ENCODE data around the gene MSRB1. TPM values are rescaled to one million over a fixed set of nuclear protein-coding genes. Genes with fewer than 3 reads are reported as not detected.
"Not testable (repeated sequence)": the region's sequence is repeated elsewhere in the genome, so short reads cannot be mapped to it uniquely, and the experiment has no call there.

MSRB1 gene
- total and polyA plus RNA-seq, 5 donors from 2014 or later: 8.3 to 50.9 (median 27.8) TPM

- H3K27ac Mint-ChIP-seq: peak overlapping the region; percentile 95 to 98 (median 97)
- peaks cover 55% of the 10 kb centered on the region for H3K4me1 ChIP-seq (ENCODE audit: control insufficient read depth, insufficient read depth, low read length, poor library complexity, severe bottlenecking)
These were observed 19.5 kb upstream of the MSRB1 start for GRCh38 chr16:1962161-1963153.

GRCh38 chr16:1961651-1962067 is 18.7 kb upstream of the MSRB1 start:
- H3K9me3 ChIP-seq (ENCODE audit: control insufficient read depth in 2 of 2, low read length in 2 of 2): no peaks in the 10 kb centered on the region
- Mint-ChIP-seq H3K9me3 (peaks cover 0 to 4% (median 0%) of the 10 kb centered on the region in 7 donors), H3K27me3 (peaks cover 6% of the 10 kb centered on the region), H3K4me3 (peak overlapping the region; percentile 62 to 97 (median 82)), H3K27ac (peak overlapping the region in 2 of 3 donors; percentile 48 to 54), H3K4me1 (peaks cover 11 to 56% (median 32%) of the 10 kb centered on the region in 4 donors), H3K36me3 (peaks cover 18% of the 10 kb centered on the region)
- H3K4me3 ChIP-seq (ENCODE audit: low read depth, low read length): no peak overlapping the region
- H3K4me1 ChIP-seq (ENCODE audit: control insufficient read depth, insufficient read depth, low read length, poor library complexity, severe bottlenecking): peaks cover 55% of the 10 kb centered on the region
- ATAC-seq (ENCODE audit: low read depth in 2 of 2): no peak
- H3K27ac ChIP-seq (ENCODE audit: insufficient read depth, low read length, poor library complexity, severe bottlenecking): peak overlapping the region; percentile 41
- no peaks in the 10 kb centered on the region for H3K27me3 ChIP-seq (ENCODE audit: control insufficient read depth, insufficient read depth, low read length)
- DNase-seq: peak in 1 of 3 donors; percentile 28
- peaks cover 16% of the 10 kb centered on the region for H3K36me3 ChIP-seq (ENCODE audit: control insufficient read depth, insufficient read depth, low read length)

More at GRCh38 chr16:1962161-1963153, 19.5 kb upstream of the MSRB1 start:
- H3K9me3 ChIP-seq (ENCODE audit: control insufficient read depth in 2 of 2, low read length in 2 of 2); H3K9me3 Mint-ChIP-seq; H3K27me3 Mint-ChIP-seq; ATAC-seq (ENCODE audit: low read depth in 2 of 2); H3K4me3 ChIP-seq (ENCODE audit: low read depth, low read length); DNase-seq; H3K27me3 ChIP-seq (ENCODE audit: control insufficient read depth, insufficient read depth, low read length): not testable (repeated sequence)
- peaks cover 11 to 56% (median 32%) of the 10 kb centered on the region in 4 donors for H3K4me1 Mint-ChIP-seq
- H3K27ac ChIP-seq (ENCODE audit: insufficient read depth, low read length, poor library complexity, severe bottlenecking): peak overlapping the region; percentile 98
- H3K36me3 Mint-ChIP-seq: peaks cover 18% of the 10 kb centered on the region
- H3K36me3 ChIP-seq (ENCODE audit: control insufficient read depth, insufficient read depth, low read length): peaks cover 16% of the 10 kb centered on the region
- peak overlapping the region; percentile 94 to 97 (median 96) for H3K4me3 Mint-ChIP-seq

- H3K27ac Mint-ChIP-seq: peak overlapping the region; percentile 90 to 96 (median 93)
- peaks cover 6% of the 10 kb centered on the region for H3K27me3 Mint-ChIP-seq
- Histone ChIP-seq H3K4me1 (ENCODE audit: control insufficient read depth, insufficient read depth, low read length, poor library complexity, severe bottlenecking) (peaks cover 54% of the 10 kb centered on the region), H3K27ac (ENCODE audit: insufficient read depth, low read length, poor library complexity, severe bottlenecking) (peak overlapping the region; percentile 41), H3K36me3 (ENCODE audit: control insufficient read depth, insufficient read depth, low read length) (peaks cover 16% of the 10 kb centered on the region), H3K9me3 (ENCODE audit: control insufficient read depth in 2 of 2, low read length in 2 of 2) (no peaks in the 10 kb centered on the region), H3K4me3 (ENCODE audit: low read depth, low read length) (peak overlapping the region; percentile 64), H3K27me3 (ENCODE audit: control insufficient read depth, insufficient read depth, low read length) (no peaks in the 10 kb centered on the region)
- H3K4me3 Mint-ChIP-seq: peak overlapping the region; percentile 89 to 97 (median 92)
- DNase-seq: peak in 1 of 3 donors; percentile 32
- no peak for ATAC-seq (ENCODE audit: low read depth in 2 of 2)
- peaks cover 11 to 53% (median 32%) of the 10 kb centered on the region in 4 donors for H3K4me1 Mint-ChIP-seq
- peaks cover 0 to 4% (median 0%) of the 10 kb centered on the region in 7 donors for H3K9me3 Mint-ChIP-seq
- H3K36me3 Mint-ChIP-seq: peaks cover 18% of the 10 kb centered on the region
These were observed 17.9 kb upstream of the MSRB1 start for GRCh38 chr16:1960665-1961630.

DNA sequence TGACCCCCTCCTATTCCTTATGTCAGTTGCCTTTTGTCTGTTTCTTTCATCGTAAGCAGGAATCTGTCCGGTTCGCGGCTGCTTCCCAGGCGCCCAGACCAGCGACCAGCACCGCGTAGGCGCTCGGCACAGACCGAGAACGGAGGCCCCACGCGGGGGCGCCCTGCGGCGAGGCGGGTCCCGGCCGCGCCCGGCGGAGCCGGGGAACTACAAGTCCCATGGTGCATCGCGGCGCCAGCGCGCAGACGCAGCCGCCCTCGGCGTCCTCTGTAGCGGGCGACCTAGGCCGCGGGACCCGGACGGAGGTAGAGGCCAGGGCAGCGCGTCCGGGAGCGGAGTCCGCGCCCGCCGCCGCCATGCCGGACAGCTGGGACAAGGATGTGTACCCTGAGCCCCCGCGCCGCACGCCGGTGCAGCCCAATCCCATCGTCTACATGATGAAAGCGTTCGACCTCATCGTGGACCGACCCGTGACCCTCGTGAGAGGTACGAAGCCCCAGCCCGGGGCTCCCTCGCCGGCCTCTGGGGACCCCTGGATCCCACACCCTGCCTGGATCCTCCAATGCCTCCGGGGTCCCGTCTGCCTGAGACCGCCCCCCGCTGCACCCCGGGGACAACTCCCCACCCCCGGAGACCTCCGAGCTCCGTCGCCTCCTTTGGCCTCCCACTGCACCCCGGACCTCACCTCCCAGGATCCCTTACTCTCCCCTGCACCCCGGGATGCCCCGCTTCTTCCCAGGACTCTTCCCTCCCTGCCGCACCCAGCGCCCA is 16.5 kb upstream of the MSRB1 start, which contains the start of gene NDUFB10:
TSS of gene NDUFB10 (plus strand) at position 270 of the 771 bp plus-strand sequence. CDS start at position 357, 87 bp downstream.
- H3K4me3 Mint-ChIP-seq: peak within 1 kb of the TSS; percentile 89 to 97 (median 92)
- H3K36me3 Mint-ChIP-seq: peaks cover 18% of the 10 kb centered on the region
- H3K4me1 ChIP-seq (ENCODE audit: control insufficient read depth, insufficient read depth, low read length, poor library complexity, severe bottlenecking): peaks cover 46% of the 10 kb centered on the region
- DNase-seq (peak; percentile 85 to 90 (median 89)), ATAC-seq (ENCODE audit: low read depth in 2 of 2) (peak; percentile 90 to 93)
- no peaks in the 10 kb centered on the region for H3K27me3 Mint-ChIP-seq
- peak within 1 kb of the TSS; percentile 64 for H3K4me3 ChIP-seq (ENCODE audit: low read depth, low read length)
- no peaks in the 10 kb centered on the region for H3K27me3 ChIP-seq (ENCODE audit: control insufficient read depth, insufficient read depth, low read length)
- peaks cover 11 to 47% (median 26%) of the 10 kb centered on the region in 4 donors for H3K4me1 Mint-ChIP-seq
- H3K9me3 ChIP-seq (ENCODE audit: control insufficient read depth in 2 of 2, low read length in 2 of 2): no peaks in the 10 kb centered on the region
- peak within 1 kb of the TSS; percentile 56 for H3K27ac ChIP-seq (ENCODE audit: insufficient read depth, low read length, poor library complexity, severe bottlenecking)
- H3K27ac Mint-ChIP-seq: peak within 1 kb of the TSS; percentile 90 to 96 (median 93)
- H3K9me3 Mint-ChIP-seq: peaks cover 0 to 4% (median 0%) of the 10 kb centered on the region in 7 donors
- peaks cover 16% of the 10 kb centered on the region for H3K36me3 ChIP-seq (ENCODE audit: control insufficient read depth, insufficient read depth, low read length)

DNA sequence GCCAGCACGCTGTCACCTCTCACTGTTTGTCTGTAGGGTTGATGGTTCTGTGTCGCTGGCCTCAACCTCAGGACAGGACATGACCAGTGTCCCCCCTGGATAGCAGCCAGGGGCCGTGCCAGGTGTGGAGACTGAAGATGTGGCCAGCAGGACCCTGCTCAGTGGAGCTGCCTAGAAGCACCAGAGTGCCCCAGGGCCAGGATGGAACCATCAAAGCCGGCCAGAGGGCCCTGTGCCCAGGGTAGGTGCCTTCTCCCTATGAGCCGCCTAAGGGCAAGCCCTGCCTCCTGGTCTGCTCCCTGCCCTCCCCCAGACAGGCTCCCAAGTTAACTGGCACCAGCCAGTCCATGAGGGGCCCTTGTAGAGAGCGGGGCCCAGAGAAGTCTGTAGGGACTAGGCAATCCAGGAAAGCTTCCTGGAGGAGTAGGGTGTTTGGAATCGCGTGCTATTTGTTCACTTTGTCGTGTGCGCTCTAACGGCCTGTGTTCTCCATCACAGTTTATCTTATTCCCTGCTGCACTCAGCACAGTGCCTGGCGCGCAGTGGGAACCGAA is 15.8 kb upstream of the MSRB1 start:
- H3K36me3 Mint-ChIP-seq: peaks cover 14% of the 10 kb centered on the region
- Histone ChIP-seq H3K4me1 (ENCODE audit: control insufficient read depth, insufficient read depth, low read length, poor library complexity, severe bottlenecking) (peaks cover 39% of the 10 kb centered on the region), H3K4me3 (ENCODE audit: low read depth, low read length) (peak overlapping the region; percentile 41), H3K36me3 (ENCODE audit: control insufficient read depth, insufficient read depth, low read length) (peaks cover 16% of the 10 kb centered on the region), H3K9me3 (ENCODE audit: control insufficient read depth in 2 of 2, low read length in 2 of 2) (no peaks in the 10 kb centered on the region), H3K27ac (ENCODE audit: insufficient read depth, low read length, poor library complexity, severe bottlenecking) (peak overlapping the region; percentile 56), H3K27me3 (ENCODE audit: control insufficient read depth, insufficient read depth, low read length) (no peaks in the 10 kb centered on the region)
- DNase-seq (no peak), ATAC-seq (ENCODE audit: low read depth in 2 of 2) (no peak)
- peaks cover 0 to 4% (median 0%) of the 10 kb centered on the region in 7 donors for H3K9me3 Mint-ChIP-seq
- H3K27ac Mint-ChIP-seq: peak overlapping the region in 1 of 3 donors; percentile 20
- no peaks in the 10 kb centered on the region for H3K27me3 Mint-ChIP-seq
- peak overlapping the region; percentile 89 to 97 (median 90) for H3K4me3 Mint-ChIP-seq
- H3K4me1 Mint-ChIP-seq: peaks cover 11 to 42% (median 24%) of the 10 kb centered on the region in 4 donors

- not testable (repeated sequence) for H3K27me3 ChIP-seq (ENCODE audit: control insufficient read depth, insufficient read depth, low read length); H3K27ac Mint-ChIP-seq; H3K36me3 Mint-ChIP-seq; ATAC-seq (ENCODE audit: low read depth in 2 of 2); H3K4me3 ChIP-seq (ENCODE audit: low read depth, low read length); H3K27me3 Mint-ChIP-seq; DNase-seq; H3K9me3 Mint-ChIP-seq; H3K4me3 Mint-ChIP-seq; H3K9me3 ChIP-seq (ENCODE audit: control insufficient read depth in 2 of 2, low read length in 2 of 2); H3K27ac ChIP-seq (ENCODE audit: insufficient read depth, low read length, poor library complexity, severe bottlenecking)
- H3K4me1 Mint-ChIP-seq: peaks cover 11 to 36% (median 17%) of the 10 kb centered on the region in 4 donors
- H3K4me1 ChIP-seq (ENCODE audit: control insufficient read depth, insufficient read depth, low read length, poor library complexity, severe bottlenecking): peaks cover 32% of the 10 kb centered on the region
- peaks cover 16% of the 10 kb centered on the region for H3K36me3 ChIP-seq (ENCODE audit: control insufficient read depth, insufficient read depth, low read length)
These were observed 15.1 kb upstream of the MSRB1 start for GRCh38 chr16:1958143-1958491.

All from CD4-positive, CD25-positive, alpha-beta regulatory T cell (primary cell).